Measurements from ENCODE around the gene MYT1. TPM values are rescaled to one million over a fixed set of nuclear protein-coding genes. Genes with fewer than 3 reads are reported as not detected.
"Not testable (repeated sequence)": the region's sequence is repeated elsewhere in the genome, so short reads cannot be mapped to it uniquely, and the experiment has no call there.

The MYT1 gene
- total RNA-seq, 4 donors from 2014 or later = 0.16 to 0.55 TPM; not detected in 2

GRCh38 chr20:64176551-64176950 lies 12.3 kb downstream of the MYT1 start:
- Histone ChIP-seq H3K9me3 (no peaks in the 10 kb centered on the region), H3K4me1 (no peaks in the 10 kb centered on the region), H3K27ac (no peak overlapping the region), H3K36me3 (no peaks in the 10 kb centered on the region), H3K27me3 (peaks cover 25% of the 10 kb centered on the region), H3K4me3 (no peak overlapping the region)
- in situ Hi-C loops (cut with MboI; ENCODE audit: low pct_ligation_motif_present in 1 of 4, low pct_unique_long_range_greater_than_20kb in 1 of 4, low sequenced_read_pairs in 3 of 4) (no loop called here), intact Hi-C loops (cut with DNase I; ENCODE audit: low total_unique reads) (no loop called here)
- 17 to 36% methylated on average over 1 to 11 of the region's 11 CpGs for WGBS, 2 donors (ENCODE audit: low coverage in 1 of 2)
- TF ChIP-seq POLR2A (IDR thresholded peaks at IDR 0.05) (no peak), CTCF (IDR thresholded peaks at IDR 0.05) (no peak), EP300 (IDR thresholded peaks at IDR 0.05; ENCODE audit: low read depth) (no peak), POLR2AphosphoS5 (IDR thresholded peaks at IDR 0.05) (no peak)
- no peak for DNase-seq

DNA sequence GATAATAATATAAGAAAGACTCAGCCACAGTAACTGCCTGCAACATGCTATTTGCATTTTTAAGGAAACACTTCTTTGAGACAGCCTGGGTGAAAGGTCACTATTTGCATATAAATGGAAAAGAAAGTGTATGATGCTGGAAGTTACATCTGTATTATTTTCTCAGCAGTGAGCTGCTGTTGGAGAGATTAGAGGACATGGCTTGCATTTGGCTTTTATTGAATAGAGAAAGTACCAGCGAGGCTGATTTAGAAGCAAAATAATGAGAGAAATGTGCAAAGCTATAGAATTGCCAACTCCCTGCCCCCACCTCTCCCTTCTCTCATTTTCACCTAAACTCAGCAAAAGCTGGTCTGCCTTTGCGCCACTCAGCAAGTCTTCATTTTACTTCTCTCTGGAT lies 12.7 kb downstream of the MYT1 start:
- intact Hi-C loops (cut with DNase I; ENCODE audit: low total_unique reads) (no loop called here), in situ Hi-C loops (cut with MboI; ENCODE audit: low pct_ligation_motif_present in 1 of 4, low pct_unique_long_range_greater_than_20kb in 1 of 4, low sequenced_read_pairs in 3 of 4) (no loop called here)
- TF ChIP-seq EP300 (IDR thresholded peaks at IDR 0.05; ENCODE audit: low read depth) (no peak), POLR2AphosphoS5 (IDR thresholded peaks at IDR 0.05) (no peak), CTCF (IDR thresholded peaks at IDR 0.05) (no peak), POLR2A (IDR thresholded peaks at IDR 0.05) (no peak)
- no peaks in the 10 kb centered on the region for H3K36me3 ChIP-seq
- no peaks in the 10 kb centered on the region for H3K9me3 ChIP-seq
- peaks cover 23% of the 10 kb centered on the region for H3K27me3 ChIP-seq
- DNase-seq = no peak
- H3K4me3 ChIP-seq = no peak overlapping the region
- no peaks in the 10 kb centered on the region for H3K4me1 ChIP-seq
- H3K27ac ChIP-seq = no peak overlapping the region
- WGBS, 2 donors (ENCODE audit: low coverage in 1 of 2) = 39 to 41% methylated on average over 2 of the region's 2 CpGs

DNA sequence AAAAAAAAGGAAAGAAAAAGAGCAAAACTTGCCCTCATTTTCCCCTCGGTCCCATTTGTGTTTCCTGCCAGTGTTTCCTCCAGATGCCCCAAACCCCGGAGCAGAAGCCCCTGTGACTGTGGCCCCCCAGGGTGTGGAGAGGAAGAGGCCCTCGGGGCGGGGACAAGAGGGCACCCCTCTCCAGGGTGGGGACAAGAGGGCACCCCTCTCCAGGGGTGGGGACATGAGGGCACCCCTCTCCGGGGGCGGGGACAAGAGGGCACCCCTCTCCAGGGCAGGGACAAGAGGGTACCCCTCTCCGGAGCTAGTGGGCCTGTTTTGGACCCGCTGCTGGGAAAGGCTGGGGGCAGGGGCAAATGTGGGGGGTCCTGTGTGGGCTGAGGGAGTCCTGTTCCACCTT lies 13.1 kb downstream of the MYT1 start:
- H3K27me3 ChIP-seq = peaks cover 21% of the 10 kb centered on the region
- intact Hi-C loops (cut with DNase I; ENCODE audit: low total_unique reads) = no loop called here
- WGBS, 2 donors (ENCODE audit: low coverage in 1 of 2) = 37 to 51% methylated on average over 4 to 7 of the region's 8 CpGs
- H3K4me3 ChIP-seq = no peak overlapping the region
- H3K36me3 ChIP-seq = no peaks in the 10 kb centered on the region
- H3K27ac ChIP-seq = no peak overlapping the region
- H3K4me1 ChIP-seq = no peaks in the 10 kb centered on the region
- no peaks in the 10 kb centered on the region for H3K9me3 ChIP-seq
- no peak for TF ChIP-seq EP300 (IDR thresholded peaks at IDR 0.05; ENCODE audit: low read depth)
- no peak for TF ChIP-seq POLR2A (IDR thresholded peaks at IDR 0.05)
- no peak for TF ChIP-seq POLR2AphosphoS5 (IDR thresholded peaks at IDR 0.05)
- TF ChIP-seq CTCF (IDR thresholded peaks at IDR 0.05) = no peak
- in situ Hi-C loops (cut with MboI; ENCODE audit: low pct_ligation_motif_present in 1 of 4, low pct_unique_long_range_greater_than_20kb in 1 of 4, low sequenced_read_pairs in 3 of 4) = no loop called here
- no peak for DNase-seq

DNA sequence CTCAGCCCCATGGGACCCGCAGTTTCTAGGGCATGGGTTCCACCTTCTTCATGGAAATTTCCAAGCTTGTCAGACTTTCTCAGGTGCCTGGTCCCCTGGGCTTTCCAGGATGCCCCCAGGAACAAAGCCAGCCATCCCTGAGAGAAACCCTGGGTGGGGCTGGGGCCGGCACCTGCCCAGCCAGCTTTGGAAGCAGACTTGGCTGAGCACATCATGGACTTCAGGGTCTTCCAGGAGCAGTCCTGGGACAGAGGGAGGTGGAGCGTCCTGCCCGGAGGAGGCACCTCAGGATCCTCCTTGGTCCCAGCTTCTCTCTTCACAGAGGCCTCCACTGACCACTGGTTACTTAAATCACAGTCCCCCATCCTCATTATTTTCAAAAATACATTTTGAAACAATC lies 13.5 kb downstream of the MYT1 start:
- WGBS, 2 donors (ENCODE audit: low coverage in 1 of 2) = 80% methylated on average over 4 of the region's 4 CpGs; no CpG with 5 or more reads in 1 of the 2 donors
- DNase-seq = no peak
- Histone ChIP-seq H3K9me3 (no peaks in the 10 kb centered on the region), H3K4me3 (no peak overlapping the region), H3K27me3 (peaks cover 21% of the 10 kb centered on the region), H3K4me1 (no peaks in the 10 kb centered on the region), H3K36me3 (no peaks in the 10 kb centered on the region), H3K27ac (no peak overlapping the region)
- intact Hi-C loops (cut with DNase I; ENCODE audit: low total_unique reads) = no loop called here
- in situ Hi-C loops (cut with MboI; ENCODE audit: low pct_ligation_motif_present in 1 of 4, low pct_unique_long_range_greater_than_20kb in 1 of 4, low sequenced_read_pairs in 3 of 4) = no loop called here
- TF ChIP-seq POLR2A (IDR thresholded peaks at IDR 0.05) (no peak), EP300 (IDR thresholded peaks at IDR 0.05; ENCODE audit: low read depth) (no peak), POLR2AphosphoS5 (IDR thresholded peaks at IDR 0.05) (no peak), CTCF (IDR thresholded peaks at IDR 0.05) (no peak)

DNA sequence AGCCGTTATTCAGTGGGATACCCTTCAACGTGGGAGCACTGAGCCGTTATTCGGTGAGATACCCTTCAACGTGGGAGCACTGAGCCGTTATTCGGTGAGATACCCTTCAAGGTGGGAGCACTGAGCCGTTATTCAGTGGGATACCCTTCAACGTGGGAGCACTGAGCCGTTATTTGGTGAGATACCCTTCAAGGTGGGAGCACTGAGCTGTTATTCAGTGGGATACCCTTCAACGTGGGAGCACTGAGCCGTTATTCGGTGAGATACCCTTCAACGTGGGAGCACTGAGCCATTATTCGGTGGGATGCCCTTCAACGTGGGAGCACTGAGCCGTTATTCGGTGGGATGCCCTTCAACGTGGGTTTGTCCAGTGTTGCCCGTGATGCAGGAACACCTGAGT lies 14.7 kb downstream of the MYT1 start:
- H3K4me1 ChIP-seq; H3K27ac ChIP-seq; H3K36me3 ChIP-seq; H3K4me3 ChIP-seq; intact Hi-C loops (cut with DNase I; ENCODE audit: low total_unique reads); in situ Hi-C loops (cut with MboI; ENCODE audit: low pct_ligation_motif_present in 1 of 4, low pct_unique_long_range_greater_than_20kb in 1 of 4, low sequenced_read_pairs in 3 of 4); DNase-seq; H3K9me3 ChIP-seq: not testable (repeated sequence)
- WGBS, 2 donors (ENCODE audit: low coverage in 1 of 2) = 86 to 100% methylated on average over 1 to 20 of the region's 20 CpGs
- peaks cover 16% of the 10 kb centered on the region for H3K27me3 ChIP-seq
